Stomach (tissue), 9 donors: Measurements from ENCODE around the gene MAPK4. TPM values are rescaled to one million over a fixed set of nuclear protein-coding genes. Genes with fewer than 3 reads are reported as not detected.

Source experiments
- DNase-seq, 2 donors: peaks; one replicate each; pipeline versions ENCODE4 v3.0.0 to v3.0.0-alpha.2; 2013 to 2019
- H3K27ac ChIP-seq, 5 donors: fragments of 200-600 bp in 4 of 5; sonication (generic) in 4 of 5; one replicate each; pipeline ENCODE4 v1.5.1; 2013 to 2019; ENCODE audit warnings: mild to moderate bottlenecking in 1 of 5, moderate library complexity in 1 of 5
- H3K27me3 ChIP-seq, 3 donors: fragments of 200-600 bp; sonication (generic); one replicate each; pipeline ENCODE4 v1.5.1; 2017 to 2019; ENCODE audit warnings: mixed run types in 1 of 3
- H3K36me3 ChIP-seq, 4 donors: fragments of 200-600 bp; sonication (generic); 1 replicate in 3 of 4; 2 replicates in 1 of 4; pipeline ENCODE4 v1.5.1; 2016 to 2019
- H3K4me1 ChIP-seq, 4 donors: fragments of 200-600 bp; sonication (generic); one replicate each; pipeline ENCODE4 v1.5.1; 2016 to 2019
- H3K4me3 ChIP-seq, 4 donors: fragments of 200-600 bp; sonication (generic) in 3 of 4; one replicate each; pipeline ENCODE4 v1.5.1; 2016 to 2019; ENCODE audit warnings: mild to moderate bottlenecking in 1 of 4
- H3K9me3 ChIP-seq, 4 donors: fragments of 200-600 bp; sonication (generic); one replicate each; pipeline ENCODE4 v1.5.1; 2016 to 2019
- CTCF ChIP-seq, 7 experiments: fragments of 450-650 bp in 4 of 7; fragments of 200-600 bp in 3 of 7; sonication (generic) in 3 of 7; IDR thresholded peaks; one replicate each; pipeline ENCODE4 v1.5.1; 2016 to 2019; ENCODE audit warnings: antibody characterized with exemption in 7 of 7, control low read depth in 2 of 7, mild to moderate bottlenecking in 1 of 7
- EP300 ChIP-seq: sonication (generic); formaldehyde crosslinking; IDR thresholded peaks from one replicate; pipeline ENCODE4 v1.6.1; 2017; ENCODE audit warnings: antibody characterized with exemption
- POLR2A ChIP-seq, 4 donors: fragments of 450-650 bp; IDR thresholded peaks; one replicate each; pipeline ENCODE4 v1.6.1; 2016; ENCODE audit warnings: antibody characterized with exemption in 4 of 4, control low read depth in 2 of 4, mild to moderate bottlenecking in 1 of 4, moderate library complexity in 1 of 4
- POLR2AphosphoS5 ChIP-seq, 3 donors: sonication (generic); formaldehyde crosslinking; IDR thresholded peaks; one replicate each; pipeline ENCODE4 v1.6.1; 2016; ENCODE audit warnings: antibody characterized with exemption in 3 of 3
- WGBS, 5 donors: extraction: QIAGEN DNeasy Blood & Tissue Kit in 3 of 5; methylation state at CpG; one replicate each; pipeline versions ENCODE4 v1.1.5 to v1.1.7; 2013 to 2018; 5-methylcytosine and 5-hydroxymethylcytosine counted together
- intact Hi-C: fragments of 100-400 bp; cut with DNase I; formaldehyde crosslinking; loops from one replicate; pipeline ENCODE4 v1.15.1; 2023; ENCODE audit warnings: low total_unique reads
- polyA plus RNA-seq, 3 donors: library from polyadenylated mRNA; stranded (reverse); fragments of 200-250 nt; gene quantifications; one replicate each; pipeline ENCODE4 v1.2.3, GENCODE V29; 2013
- total RNA-seq, 5 donors: library from RNA; depleted of rRNA; stranded (reverse); fragments of >200 nt; gene quantifications; one replicate each; pipeline versions ENCODE4 v1.1.0 to v1.2.3, GENCODE V29; 2014 to 2016
- donor health status: healthy with polysubstance abuse.
- donor health status: Bipolar disorder and iron deficiency.
- donor health status: healthy.

Gene MAPK4
- total and polyA plus RNA-seq, 8 donors: 0.19 to 86.0 (median 4.2) TPM

- Histone ChIP-seq H3K36me3 (no peaks in the 10 kb centered on the region), H3K27ac (no peak overlapping the region), H3K27me3 (no peaks in the 10 kb centered on the region), H3K9me3 (peaks cover 0 to 9% (median 7%) of the 10 kb centered on the region in 4 donors), H3K4me1 (no peaks in the 10 kb centered on the region), H3K4me3 (no peak overlapping the region)
- TF ChIP-seq POLR2AphosphoS5 (IDR thresholded peaks at IDR 0.05) (no peak), EP300 (no peak), POLR2A (IDR thresholded peaks at IDR 0.05) (no peak), CTCF (IDR thresholded peaks at IDR 0.05) (no peak)
- no peak for DNase-seq
- intact Hi-C loops: no loop called here
- 83 to 92% (median 86%) methylated on average over 4 of the region's 4 CpGs for WGBS, 5 donors
These were observed 50.5 kb downstream of the MAPK4 start for GRCh38 chr18:50610349-50610748.

DNA sequence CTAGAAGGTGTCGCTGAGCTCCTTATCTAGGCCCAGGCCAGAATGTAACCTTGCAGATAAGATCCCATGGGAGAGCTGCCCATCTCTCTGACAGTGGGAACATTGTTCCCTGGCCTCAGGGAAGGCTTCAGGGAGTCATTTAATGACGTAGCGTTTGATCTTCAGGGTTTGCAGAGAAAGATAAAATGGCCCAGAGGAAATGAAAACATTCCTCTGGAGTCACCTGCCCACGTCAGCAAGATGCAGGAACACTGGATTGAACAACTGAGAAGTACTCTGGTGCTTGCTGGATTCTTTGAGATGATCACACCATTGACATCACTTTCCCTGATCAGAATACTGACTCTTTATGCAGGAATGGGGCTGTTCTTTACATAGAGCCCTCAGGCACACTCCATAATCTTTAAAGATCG is 51.6 kb downstream of the MAPK4 start:
- TF ChIP-seq EP300 (no peak), CTCF (IDR thresholded peaks at IDR 0.05) (no peak), POLR2AphosphoS5 (IDR thresholded peaks at IDR 0.05) (no peak), POLR2A (IDR thresholded peaks at IDR 0.05) (no peak)
- DNase-seq: no peak
- no peaks in the 10 kb centered on the region for H3K27me3 ChIP-seq
- H3K4me1 ChIP-seq: no peaks in the 10 kb centered on the region
- H3K36me3 ChIP-seq: no peaks in the 10 kb centered on the region
- 33 to 53% (median 45%) methylated on average over 5 of the region's 5 CpGs for WGBS, 5 donors
- H3K27ac ChIP-seq: no peak overlapping the region
- H3K9me3 ChIP-seq: peaks cover 0 to 9% (median 7%) of the 10 kb centered on the region in 4 donors
- intact Hi-C loops: no loop called here
- no peak overlapping the region for H3K4me3 ChIP-seq

- Histone ChIP-seq H3K36me3 (no peaks in the 10 kb centered on the region), H3K4me1 (peaks cover 0 to 2% (median 0%) of the 10 kb centered on the region in 4 donors), H3K27me3 (no peaks in the 10 kb centered on the region), H3K27ac (no peak overlapping the region), H3K9me3 (peaks cover 0 to 9% (median 7%) of the 10 kb centered on the region in 4 donors), H3K4me3 (no peak overlapping the region)
- WGBS, 5 donors: 82 to 91% (median 83%) methylated on average over 3 to 5 of the region's 5 CpGs
- no peak for DNase-seq
- intact Hi-C loops: no loop called here
- no peak for TF ChIP-seq EP300
- peak in 1 of 3 donors; percentile 22 for TF ChIP-seq POLR2AphosphoS5 (IDR thresholded peaks at IDR 0.05)
These were observed 55.0 kb downstream of the MAPK4 start for GRCh38 chr18:50614838-50615237.

- Histone ChIP-seq H3K4me1 (peaks cover 0 to 14% (median 0%) of the 10 kb centered on the region in 4 donors), H3K9me3 (peaks cover 0 to 9% (median 7%) of the 10 kb centered on the region in 4 donors), H3K36me3 (no peaks in the 10 kb centered on the region), H3K27me3 (no peaks in the 10 kb centered on the region), H3K4me3 (no peak overlapping the region), H3K27ac (no peak overlapping the region)
- TF ChIP-seq POLR2AphosphoS5 (IDR thresholded peaks at IDR 0.05): no peak
- no peak for TF ChIP-seq EP300
- TF ChIP-seq CTCF (IDR thresholded peaks at IDR 0.05): no peak
- TF ChIP-seq POLR2A (IDR thresholded peaks at IDR 0.05): no peak
- intact Hi-C loops: no loop called here
- 68 to 83% (median 71%) methylated on average over 5 of the region's 5 CpGs for WGBS, 5 donors
- DNase-seq: no peak
These were observed 56.7 kb downstream of the MAPK4 start for GRCh38 chr18:50616484-50617048.

DNA sequence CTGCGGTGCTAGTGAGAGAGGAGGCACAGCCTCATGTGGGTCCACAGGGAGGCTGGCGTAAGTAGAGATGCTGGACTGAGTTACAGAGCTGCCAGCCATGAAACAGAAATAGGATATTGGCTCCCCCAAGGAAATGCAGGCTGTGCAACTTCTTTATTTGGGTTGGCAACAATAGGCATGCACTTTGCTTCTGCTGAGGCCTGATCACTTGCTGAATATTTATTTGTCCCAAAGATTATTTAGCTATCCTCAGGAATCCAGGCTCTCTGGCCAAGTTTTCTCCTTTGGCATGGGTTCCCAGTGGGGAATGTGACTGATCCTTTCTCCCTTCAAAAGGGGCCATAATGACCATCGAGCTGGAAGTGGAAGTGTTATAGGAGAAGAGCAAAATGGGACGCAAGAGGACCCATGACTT is 60.0 kb downstream of the MAPK4 start:
- Histone ChIP-seq H3K27me3 (no peaks in the 10 kb centered on the region), H3K27ac (peak overlapping the region in 1 of 5 donors; percentile 64), H3K4me3 (no peak overlapping the region), H3K9me3 (no peaks in the 10 kb centered on the region), H3K36me3 (no peaks in the 10 kb centered on the region), H3K4me1 (peaks cover 0 to 23% (median 4%) of the 10 kb centered on the region in 4 donors)
- no peak for DNase-seq
- WGBS, 5 donors: 58 to 84% (median 75%) methylated on average over 4 of the region's 4 CpGs
- intact Hi-C loops: no loop called here
- no peak for TF ChIP-seq EP300
- TF ChIP-seq CTCF (IDR thresholded peaks at IDR 0.05): no peak
